HG02840 (cell line): ENCODE results near the gene KPNA2.

ENCODE experiments used
- ATAC-seq: cut with Tn5 transposase; IDR thresholded peaks from one replicate; pipeline ENCODE4 v1.9.1; 2021; ENCODE audit warnings: mild to moderate bottlenecking, moderate library complexity, moderate number of reproducible peaks; ENCODE audit not compliant: unreplicated experiment, low FRiP score

The KPNA2 gene

DNA sequence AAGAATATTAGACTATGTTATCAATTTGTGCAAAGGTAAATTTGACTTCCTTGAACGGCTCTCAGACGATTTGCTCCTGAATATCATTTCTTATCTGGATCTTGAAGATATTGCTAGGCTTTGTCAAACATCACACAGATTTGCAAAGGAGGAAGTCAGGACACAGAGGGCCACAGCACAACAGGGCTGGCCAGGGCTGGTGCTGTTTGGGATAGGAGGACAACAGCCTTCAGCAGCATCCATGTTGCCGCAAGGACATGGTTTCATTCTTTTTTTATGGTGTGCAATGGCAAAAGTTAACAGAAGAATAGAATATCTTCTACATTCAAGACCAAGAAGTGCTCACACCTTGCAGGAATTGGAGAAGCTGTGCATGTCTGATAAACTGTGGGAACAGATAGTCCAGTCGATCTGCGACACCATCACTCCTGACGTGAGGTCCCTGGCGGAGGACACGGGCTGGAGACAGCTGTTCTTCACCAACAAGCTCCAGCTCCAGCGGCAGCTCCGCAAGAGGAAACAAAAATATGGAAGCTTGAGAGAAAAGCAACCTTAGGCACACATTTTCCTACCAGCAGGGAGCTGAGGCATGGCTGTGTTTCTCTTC is 59.8 kb downstream of the KPNA2 start:
- ATAC-seq: no peak

DNA sequence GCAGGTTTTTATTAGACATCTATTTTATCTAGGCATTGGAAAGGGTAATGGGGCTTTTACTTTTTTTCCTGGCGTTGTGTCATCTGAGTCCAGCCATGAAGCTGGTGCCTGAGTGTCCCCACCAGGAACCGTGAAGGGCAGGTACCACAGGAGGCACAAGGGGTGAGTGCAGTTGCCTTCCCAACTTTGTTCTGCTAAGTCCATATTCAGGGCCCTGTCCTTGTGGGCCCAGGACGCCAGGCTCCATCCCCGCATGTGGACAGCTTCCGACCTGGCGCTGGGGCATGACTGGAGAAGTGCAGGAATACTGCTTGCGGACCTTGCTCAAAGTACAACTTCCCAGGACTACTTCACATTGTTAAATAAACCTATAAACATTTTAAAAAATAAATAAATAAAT is 60.6 kb downstream of the KPNA2 start:
- no peak for ATAC-seq
